T follicular helper cell (primary cell): ENCODE results near the gene SFXN5.
"Not testable (repeated sequence)": the region's sequence is repeated elsewhere in the genome, so short reads cannot be mapped to it uniquely, and the experiment has no call there.

Experiments used
- DNase-seq: peaks from one replicate; pipeline ENCODE4 v3.0.0-alpha.2; 2020; ENCODE audit warnings: low read depth
- total RNA-seq, 2 experiments: gene quantifications; one replicate each; lab custom pipeline; 2026; lab: John Stamatoyannopoulos, UW

SFXN5 gene
- 4.3 to 8.0 reads per million in 2 experiments for total RNA-seq

GRCh38 chr2:73071360-73072128 is at the start of gene SFXN5:
SFXN5 (minus strand) TSS chr2:73071712; CDS start chr2:73071705, 7 bp downstream.
- DNase-seq, result peak; percentile 89

GRCh38 chr2:73119611-73120239 is 48.2 kb upstream of the SFXN5 start:
- not testable (repeated sequence) for DNase-seq

- DNase-seq, result no peak
Observed at GRCh38 chr2:73117441-73117840, 45.9 kb upstream of the SFXN5 start.

- DNase-seq, result no peak
Observed at GRCh38 chr2:73116182-73116960, 44.9 kb upstream of the SFXN5 start.

- no peak for DNase-seq
Observed at GRCh38 chr2:73114273-73114867, 42.9 kb upstream of the SFXN5 start.

- peak; percentile 70 for DNase-seq
Observed at GRCh38 chr2:73112913-73113854, 41.7 kb upstream of the SFXN5 start, which contains the start of gene RAB11FIP5. RAB11FIP5 (minus strand) TSS chr2:73112948; CDS start chr2:73112777, 171 bp downstream.

GRCh38 chr2:73112026-73112912 is 40.8 kb upstream of the SFXN5 start:
- peak; percentile 1 for DNase-seq

- no peak for DNase-seq
Observed at GRCh38 chr2:73111073-73112025, 39.8 kb upstream of the SFXN5 start.

GRCh38 chr2:73110168-73111072 is 38.9 kb upstream of the SFXN5 start:
- no peak for DNase-seq

GRCh38 chr2:73109431-73110167 is 38.1 kb upstream of the SFXN5 start:
- DNase-seq, result no peak

- DNase-seq, result no peak
Observed at GRCh38 chr2:73107211-73107926, 35.9 kb upstream of the SFXN5 start.

GRCh38 chr2:73106791-73107190 is 35.3 kb upstream of the SFXN5 start:
- no peak for DNase-seq

GRCh38 chr2:73105511-73105971 is 34.0 kb upstream of the SFXN5 start:
- no peak for DNase-seq

- DNase-seq, result no peak
Observed at GRCh38 chr2:73104933-73105332, 33.4 kb upstream of the SFXN5 start.

- DNase-seq, result no peak
Observed at GRCh38 chr2:73103018-73103542, 31.6 kb upstream of the SFXN5 start.
